LNCaP clone FGC (cell line): ENCODE measurements around the gene MYO1E.

Experiments
- DNase-seq: peaks from one replicate; pipeline ENCODE4 v3.0.0-alpha.2; 2011; ENCODE audit warnings: low read depth
- H3K4me3 ChIP-seq: 2 replicates; pipeline ENCODE4 v1.5.1; 2011; ENCODE audit warnings: mild to moderate bottlenecking, low read depth, low read length, control low read depth
- CTCF ChIP-seq: IDR thresholded peaks from 2 replicates; pipeline ENCODE4 v1.5.1; 2012; ENCODE audit warnings: mild to moderate bottlenecking; ENCODE audit not compliant: control insufficient read depth, insufficient read depth; ENCODE audit errors: extremely low read depth

The MYO1E gene

GRCh38 chr15:59237924-59238331 is 134.7 kb downstream of the MYO1E start:
- H3K4me3 ChIP-seq, result no peak overlapping the region
- no peak for DNase-seq
- no peak for TF ChIP-seq CTCF

GRCh38 chr15:59237119-59237855 is 135.4 kb downstream of the MYO1E start:
- no peak for DNase-seq
- TF ChIP-seq CTCF, result no peak
- no peak overlapping the region for H3K4me3 ChIP-seq

- no peak overlapping the region for H3K4me3 ChIP-seq
Measured at GRCh38 chr15:59236394-59236793, 136.3 kb downstream of the MYO1E start.

GRCh38 chr15:59232476-59232875 is 140.2 kb downstream of the MYO1E start:
- no peak overlapping the region for H3K4me3 ChIP-seq
- TF ChIP-seq CTCF, result no peak
- no peak for DNase-seq

More at GRCh38 chr15:59236394-59236793, 136.3 kb downstream of the MYO1E start:
- TF ChIP-seq CTCF, result no peak
- DNase-seq, result no peak

- TF ChIP-seq CTCF, result no peak
- DNase-seq, result no peak
- no peak overlapping the region for H3K4me3 ChIP-seq
Measured at GRCh38 chr15:59230531-59231055, 142.1 kb downstream of the MYO1E start.

- no peak overlapping the region for H3K4me3 ChIP-seq
- no peak for TF ChIP-seq CTCF
- DNase-seq, result no peak
Measured at GRCh38 chr15:59229453-59229852, 143.2 kb downstream of the MYO1E start.

- no peak for TF ChIP-seq CTCF
- DNase-seq, result no peak
- H3K4me3 ChIP-seq, result no peak overlapping the region
Measured at GRCh38 chr15:59229015-59229414, 143.7 kb downstream of the MYO1E start.
